MCF 10A (cell line): ENCODE data around the gene GATAD2A. TPM values are rescaled to one million over a fixed set of nuclear protein-coding genes. Genes with fewer than 3 reads are reported as not detected.
"Not testable (repeated sequence)": the region's sequence is repeated elsewhere in the genome, so short reads cannot be mapped to it uniquely, and the experiment has no call there.

Experiments used
- BruUV-seq: library from RNA; stranded (reverse); fragments of 400-500 nt; replicated peaks from 2 replicates; lab custom pipeline; 2021; lab: Mats Ljungman, UMichigan
- CTCF ChIA-PET: fragments of 300-600 bp; sonication (Branson Sonifier 250); formaldehyde crosslinking; extraction: SDS; loops from one replicate; lab custom pipeline; 2021; ENCODE audit warnings: antibody characterized with exemption, inconsistent platforms; lab: Yijun Ruan, JAX
- POLR2A ChIA-PET: fragments of 300-600, 350-650 bp; sonication (Branson Sonifier 250); formaldehyde crosslinking; extraction: SDS; loops from one replicate; lab custom pipeline; 2020; ENCODE audit warnings: antibody characterized with exemption, inconsistent platforms; lab: Yijun Ruan, JAX
- DNase-seq: peaks from one replicate; pipeline ENCODE4 v3.0.0-alpha.2; 2018; ENCODE audit not compliant: unreplicated experiment
- H3K27ac Mint-ChIP-seq: one replicate; pipeline ENCODE4 v1.8.0; 2022; ENCODE audit warnings: mild to moderate bottlenecking, low read depth, mixed read lengths; ENCODE audit not compliant: unreplicated experiment
- H3K27me3 Mint-ChIP-seq: one replicate; pipeline ENCODE4 v1.8.0; 2022; ENCODE audit warnings: mixed read lengths; ENCODE audit not compliant: insufficient read depth, unreplicated experiment
- H3K36me3 Mint-ChIP-seq: one replicate; pipeline ENCODE4 v1.8.0; 2022; ENCODE audit warnings: mild to moderate bottlenecking, moderate library complexity, mixed read lengths; ENCODE audit not compliant: insufficient read depth, unreplicated experiment
- H3K4me1 Mint-ChIP-seq: one replicate; pipeline ENCODE4 v1.8.0; 2022; ENCODE audit warnings: mixed read lengths; ENCODE audit not compliant: insufficient read depth, unreplicated experiment
- H3K4me3 Mint-ChIP-seq: one replicate; pipeline ENCODE4 v1.8.0; 2022; ENCODE audit warnings: mild to moderate bottlenecking, moderate library complexity, mixed read lengths; ENCODE audit not compliant: unreplicated experiment
- H3K9me3 Mint-ChIP-seq: one replicate; pipeline ENCODE4 v1.8.0; 2022; ENCODE audit warnings: mixed read lengths; ENCODE audit not compliant: unreplicated experiment
- intact Hi-C: fragments of 100-400 bp; cut with micrococcal nuclease; formaldehyde crosslinking; loops from 2 replicates; pipeline ENCODE4 v1.14.1; 2022
- total RNA-seq: library from RNA; stranded (reverse); gene quantifications from 2 replicates; pipeline ENCODE4 v1.2.3, GENCODE V29; 2022
- TF ChIP-seq, protein P1 (sequence below): fragments of 200-600 bp; IDR thresholded peaks from one replicate; pipeline ENCODE4 v1.8.0; 2022; ENCODE audit warnings: antibody characterized with exemption, mild to moderate bottlenecking; ENCODE audit not compliant: unreplicated experiment

GATAD2A gene
- total RNA-seq, 1 experiment from 2014 or later = 91.5 TPM

GRCh38 chr19:19379527-19379926 is 25.9 kb upstream of the GATAD2A start:
- Mint-ChIP-seq H3K27ac (no peak overlapping the region), H3K36me3 (peaks cover 5% of the 10 kb centered on the region), H3K4me3 (no peak overlapping the region), H3K4me1 (peaks cover 8% of the 10 kb centered on the region), H3K9me3 (no peaks in the 10 kb centered on the region), H3K27me3 (no peaks in the 10 kb centered on the region)
- intact Hi-C loops = no loop called here
- ChIA-PET POLR2A (interaction anchor here (0.6 to 1.3 kb wide), 3 partner anchors 26 to 1717 kb away, joined by 3 read pairs; partner anchors contain the start of gene GATAD2A), CTCF (interaction anchor here (0.6 to 4.3 kb wide), 4 partner anchors 12 to 111 kb away, joined by 3 to 30 read pairs (median 16); no protein-coding TSS in a partner anchor)
- BruUV-seq = no TSS peak
- TF ChIP-seq, protein P1, sequence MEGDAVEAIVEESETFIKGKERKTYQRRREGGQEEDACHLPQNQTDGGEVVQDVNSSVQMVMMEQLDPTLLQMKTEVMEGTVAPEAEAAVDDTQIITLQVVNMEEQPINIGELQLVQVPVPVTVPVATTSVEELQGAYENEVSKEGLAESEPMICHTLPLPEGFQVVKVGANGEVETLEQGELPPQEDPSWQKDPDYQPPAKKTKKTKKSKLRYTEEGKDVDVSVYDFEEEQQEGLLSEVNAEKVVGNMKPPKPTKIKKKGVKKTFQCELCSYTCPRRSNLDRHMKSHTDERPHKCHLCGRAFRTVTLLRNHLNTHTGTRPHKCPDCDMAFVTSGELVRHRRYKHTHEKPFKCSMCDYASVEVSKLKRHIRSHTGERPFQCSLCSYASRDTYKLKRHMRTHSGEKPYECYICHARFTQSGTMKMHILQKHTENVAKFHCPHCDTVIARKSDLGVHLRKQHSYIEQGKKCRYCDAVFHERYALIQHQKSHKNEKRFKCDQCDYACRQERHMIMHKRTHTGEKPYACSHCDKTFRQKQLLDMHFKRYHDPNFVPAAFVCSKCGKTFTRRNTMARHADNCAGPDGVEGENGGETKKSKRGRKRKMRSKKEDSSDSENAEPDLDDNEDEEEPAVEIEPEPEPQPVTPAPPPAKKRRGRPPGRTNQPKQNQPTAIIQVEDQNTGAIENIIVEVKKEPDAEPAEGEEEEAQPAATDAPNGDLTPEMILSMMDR = no peak
- DNase-seq = no peak

DNA sequence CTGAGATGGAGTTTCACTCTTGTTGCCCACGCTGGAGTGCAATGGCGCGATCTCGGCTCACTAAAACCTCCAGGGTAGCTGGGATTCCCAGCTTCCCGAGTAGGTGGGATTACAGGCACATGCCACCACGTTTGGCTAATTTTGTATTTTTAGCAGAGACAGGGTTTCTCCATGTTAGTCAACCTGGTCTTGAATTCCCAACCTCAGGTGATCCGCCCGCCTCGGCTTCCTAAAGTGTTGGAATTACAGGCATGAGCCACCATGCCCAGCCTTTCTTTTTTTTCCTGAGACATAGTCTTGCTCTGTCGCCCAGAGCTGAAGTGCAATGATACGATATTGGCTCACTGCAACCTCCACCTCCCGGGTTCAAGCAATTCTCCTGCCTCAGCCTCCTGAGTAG is 25.2 kb upstream of the GATAD2A start:
- H3K9me3 Mint-ChIP-seq, POLR2A ChIA-PET, BruUV-seq, intact Hi-C loops, H3K4me3 Mint-ChIP-seq, H3K36me3 Mint-ChIP-seq, DNase-seq, H3K4me1 Mint-ChIP-seq, H3K27me3 Mint-ChIP-seq, H3K27ac Mint-ChIP-seq: not testable (repeated sequence)
- CTCF ChIA-PET = interaction anchor here (0.6 to 4.3 kb wide), 4 partner anchors 13 to 110 kb away, joined by 3 to 30 read pairs (median 16); no protein-coding TSS in a partner anchor

GRCh38 chr19:19381007-19381926 is 24.2 kb upstream of the GATAD2A start:
- no TSS peak for BruUV-seq
- Mint-ChIP-seq H3K27ac (no peak overlapping the region), H3K4me3 (no peak overlapping the region), H3K27me3 (no peaks in the 10 kb centered on the region), H3K9me3 (no peaks in the 10 kb centered on the region), H3K4me1 (peaks cover 8% of the 10 kb centered on the region), H3K36me3 (peaks cover 5% of the 10 kb centered on the region)
- ChIA-PET CTCF (interaction anchor here (0.6 to 4.3 kb wide), 3 partner anchors 14 to 109 kb away, joined by 3 to 30 read pairs (median 28); no protein-coding TSS in a partner anchor), POLR2A (no interaction called here)
- intact Hi-C loops = no loop called here
- TF ChIP-seq, protein P1 = no peak
- no peak for DNase-seq

GRCh38 chr19:19382118-19382517 is 23.4 kb upstream of the GATAD2A start:
- Mint-ChIP-seq H3K4me3 (no peak overlapping the region), H3K27me3 (no peaks in the 10 kb centered on the region), H3K27ac (no peak overlapping the region)

More at GRCh38 chr19:19382118-19382517, 23.4 kb upstream of the GATAD2A start:
- TF ChIP-seq, protein P1 = no peak
- peaks cover 5% of the 10 kb centered on the region for H3K36me3 Mint-ChIP-seq
- ChIA-PET POLR2A (no interaction called here), CTCF (interaction anchor here (0.7 to 1.4 kb wide), 2 partner anchors 109 to 1617 kb away, joined by 3 to 4 read pairs; no protein-coding TSS in a partner anchor)
- H3K9me3 Mint-ChIP-seq = no peaks in the 10 kb centered on the region
- intact Hi-C loops = no loop called here
- DNase-seq = no peak
- H3K4me1 Mint-ChIP-seq = peaks cover 12% of the 10 kb centered on the region
- BruUV-seq = no TSS peak
